SU-DHL-6 (cell line): ENCODE results near the gene CREB3L4.
"Not testable (repeated sequence)": the region's sequence is repeated elsewhere in the genome, so short reads cannot be mapped to it uniquely, and the experiment has no call there.

ENCODE experiments used
- EZH2phosphoT487 ChIP-seq: fragments of 200-600 bp; sonication (generic), shearing (Covaris generic); conservative IDR thresholded peaks from 2 replicates; pipeline ENCODE4 v1.6.1; 2018; ENCODE audit warnings: mild to moderate bottlenecking, antibody characterized with exemption, low read length, moderate library complexity, mixed read lengths
- TF ChIP-seq, protein P1 (sequence below): fragments of 200-600 bp; sonication (generic); IDR thresholded peaks from one replicate; pipeline ENCODE4 v1.5.1; 2017; ENCODE audit warnings: antibody characterized with exemption, mild to moderate bottlenecking, low read length, moderate library complexity; ENCODE audit not compliant: insufficient read depth, poor library complexity, severe bottlenecking

DNA sequence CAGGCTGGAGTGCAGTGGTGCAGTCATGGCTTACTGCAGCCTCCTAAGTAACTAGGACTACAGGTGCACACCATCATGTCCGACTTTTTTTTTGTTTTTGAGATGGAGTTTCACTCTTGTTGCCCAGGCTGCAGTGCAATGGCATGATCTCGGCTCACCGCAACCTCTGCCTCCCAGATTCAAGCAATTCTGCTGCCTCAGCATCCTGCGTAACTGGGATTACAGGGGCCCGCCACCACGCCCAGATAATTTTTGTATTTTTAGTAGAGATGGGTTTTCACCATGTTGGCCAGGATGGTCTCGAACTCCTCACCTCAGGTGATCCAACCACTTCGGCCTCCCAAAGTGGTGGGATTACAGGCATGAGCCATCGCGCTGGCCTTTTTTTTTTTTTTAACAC is 29.2 kb downstream of the CREB3L4 start:
- TF ChIP-seq, protein P1, sequence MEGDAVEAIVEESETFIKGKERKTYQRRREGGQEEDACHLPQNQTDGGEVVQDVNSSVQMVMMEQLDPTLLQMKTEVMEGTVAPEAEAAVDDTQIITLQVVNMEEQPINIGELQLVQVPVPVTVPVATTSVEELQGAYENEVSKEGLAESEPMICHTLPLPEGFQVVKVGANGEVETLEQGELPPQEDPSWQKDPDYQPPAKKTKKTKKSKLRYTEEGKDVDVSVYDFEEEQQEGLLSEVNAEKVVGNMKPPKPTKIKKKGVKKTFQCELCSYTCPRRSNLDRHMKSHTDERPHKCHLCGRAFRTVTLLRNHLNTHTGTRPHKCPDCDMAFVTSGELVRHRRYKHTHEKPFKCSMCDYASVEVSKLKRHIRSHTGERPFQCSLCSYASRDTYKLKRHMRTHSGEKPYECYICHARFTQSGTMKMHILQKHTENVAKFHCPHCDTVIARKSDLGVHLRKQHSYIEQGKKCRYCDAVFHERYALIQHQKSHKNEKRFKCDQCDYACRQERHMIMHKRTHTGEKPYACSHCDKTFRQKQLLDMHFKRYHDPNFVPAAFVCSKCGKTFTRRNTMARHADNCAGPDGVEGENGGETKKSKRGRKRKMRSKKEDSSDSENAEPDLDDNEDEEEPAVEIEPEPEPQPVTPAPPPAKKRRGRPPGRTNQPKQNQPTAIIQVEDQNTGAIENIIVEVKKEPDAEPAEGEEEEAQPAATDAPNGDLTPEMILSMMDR, result not testable (repeated sequence)
- not testable (repeated sequence) for TF ChIP-seq EZH2phosphoT487
